Nephron progenitor cell (in vitro differentiated cells): ENCODE measurements around the gene TJP1.

Experiments used
- DNase-seq: peaks from one replicate; pipeline ENCODE4 v3.0.0; 2021
- H3K27ac Mint-ChIP-seq: 2 replicates; pipeline ENCODE4 v1.8.0; 2021; ENCODE audit warnings: mild to moderate bottlenecking, moderate library complexity, mixed read lengths
- H3K27me3 Mint-ChIP-seq: 2 replicates; pipeline ENCODE4 v1.8.0; 2021; ENCODE audit warnings: mild to moderate bottlenecking, low read depth, mixed read lengths; ENCODE audit not compliant: poor library complexity
- H3K36me3 Mint-ChIP-seq: 2 replicates; pipeline ENCODE4 v1.8.0; 2021; ENCODE audit warnings: low read depth, mixed read lengths
- H3K4me1 Mint-ChIP-seq: 2 replicates; pipeline ENCODE4 v1.8.0; 2021; ENCODE audit warnings: mixed read lengths
- H3K4me3 Mint-ChIP-seq: 2 replicates; pipeline ENCODE4 v1.8.0; 2021; ENCODE audit warnings: mild to moderate bottlenecking, moderate library complexity, mixed read lengths
- H3K9me3 Mint-ChIP-seq: 2 replicates; pipeline ENCODE4 v1.8.0; 2021; ENCODE audit warnings: mild to moderate bottlenecking, moderate library complexity, mixed read lengths
- TF ChIP-seq, protein P1 (sequence below): fragments of 200-600 bp; sonication (generic); IDR thresholded peaks from 2 replicates; pipeline ENCODE4 v1.5.0; 2021; ENCODE audit warnings: antibody characterized with exemption

Gene TJP1

DNA sequence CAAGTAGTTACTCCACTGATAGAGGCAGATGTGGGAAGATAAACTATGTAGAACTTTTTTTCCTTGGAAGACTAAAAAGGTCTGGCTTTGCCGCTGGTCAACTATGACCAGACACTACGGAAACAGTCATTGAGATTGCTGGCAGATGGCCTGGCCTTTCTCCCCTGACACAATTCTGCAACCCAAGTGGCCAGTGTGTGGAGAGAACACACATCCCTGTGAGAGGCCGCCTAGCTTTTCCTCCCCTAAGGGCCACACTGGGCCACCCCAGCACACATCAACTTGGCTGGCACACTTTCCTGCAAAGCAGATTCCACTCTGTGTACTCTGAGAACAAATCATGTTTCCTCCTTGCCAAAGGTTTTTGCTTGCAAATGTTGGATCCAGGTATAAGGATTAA, 10.4 kb upstream of the TJP1 start:
- no peak for DNase-seq
- H3K27ac Mint-ChIP-seq: no peak overlapping the region
- H3K27me3 Mint-ChIP-seq: no peaks in the 10 kb centered on the region
- H3K4me1 Mint-ChIP-seq: peaks cover 3% of the 10 kb centered on the region
- no peak overlapping the region for H3K4me3 Mint-ChIP-seq
- H3K36me3 Mint-ChIP-seq: no peaks in the 10 kb centered on the region
- H3K9me3 Mint-ChIP-seq: no peaks in the 10 kb centered on the region
- TF ChIP-seq, protein P1, sequence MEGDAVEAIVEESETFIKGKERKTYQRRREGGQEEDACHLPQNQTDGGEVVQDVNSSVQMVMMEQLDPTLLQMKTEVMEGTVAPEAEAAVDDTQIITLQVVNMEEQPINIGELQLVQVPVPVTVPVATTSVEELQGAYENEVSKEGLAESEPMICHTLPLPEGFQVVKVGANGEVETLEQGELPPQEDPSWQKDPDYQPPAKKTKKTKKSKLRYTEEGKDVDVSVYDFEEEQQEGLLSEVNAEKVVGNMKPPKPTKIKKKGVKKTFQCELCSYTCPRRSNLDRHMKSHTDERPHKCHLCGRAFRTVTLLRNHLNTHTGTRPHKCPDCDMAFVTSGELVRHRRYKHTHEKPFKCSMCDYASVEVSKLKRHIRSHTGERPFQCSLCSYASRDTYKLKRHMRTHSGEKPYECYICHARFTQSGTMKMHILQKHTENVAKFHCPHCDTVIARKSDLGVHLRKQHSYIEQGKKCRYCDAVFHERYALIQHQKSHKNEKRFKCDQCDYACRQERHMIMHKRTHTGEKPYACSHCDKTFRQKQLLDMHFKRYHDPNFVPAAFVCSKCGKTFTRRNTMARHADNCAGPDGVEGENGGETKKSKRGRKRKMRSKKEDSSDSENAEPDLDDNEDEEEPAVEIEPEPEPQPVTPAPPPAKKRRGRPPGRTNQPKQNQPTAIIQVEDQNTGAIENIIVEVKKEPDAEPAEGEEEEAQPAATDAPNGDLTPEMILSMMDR: no peak

DNA sequence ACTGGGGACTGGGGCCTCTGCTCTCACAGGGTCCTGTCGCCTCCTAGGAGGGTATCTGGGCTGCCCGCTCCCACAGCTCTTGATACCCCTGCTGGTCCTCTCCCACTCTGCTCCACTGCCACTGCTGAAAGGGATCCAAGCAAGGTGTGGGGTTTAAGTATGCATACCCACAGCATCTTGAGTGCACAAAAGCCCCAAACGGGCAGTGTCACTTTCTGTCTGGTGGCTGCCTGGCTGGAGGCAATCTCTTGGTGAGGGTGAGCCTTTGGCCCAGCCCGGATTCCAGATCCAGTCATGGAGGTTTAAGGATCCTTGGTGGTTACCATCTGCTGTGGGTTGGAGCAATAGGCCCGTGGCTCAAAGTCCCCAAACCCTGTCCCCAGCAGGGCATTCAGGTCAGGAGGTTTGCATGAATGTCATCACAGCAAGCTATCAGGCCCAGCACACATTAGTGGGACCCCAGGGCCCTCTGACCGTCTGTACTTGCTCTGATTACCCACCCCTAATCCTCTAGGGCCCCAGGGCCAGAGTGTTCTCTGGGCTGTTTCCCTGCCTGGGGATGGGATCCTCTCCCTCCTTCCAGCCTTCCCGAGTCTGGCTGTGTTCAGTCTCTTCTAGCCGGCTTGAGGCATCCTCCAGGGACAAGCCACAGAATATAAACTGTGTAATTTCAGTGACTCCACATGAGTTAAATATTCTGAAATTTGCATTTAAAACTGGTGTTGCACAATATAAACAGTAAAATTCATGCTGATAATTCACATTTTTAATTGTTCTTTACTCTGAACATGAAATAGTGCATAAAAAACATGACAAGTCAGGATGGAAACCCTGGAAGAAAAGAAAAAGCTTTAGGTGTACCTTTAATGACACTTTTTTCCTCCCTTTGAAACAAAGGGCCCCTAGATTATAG, 4.9 kb upstream of the TJP1 start:
- Mint-ChIP-seq H3K4me3 (no peak overlapping the region), H3K9me3 (no peaks in the 10 kb centered on the region), H3K27ac (no peak overlapping the region), H3K27me3 (peaks cover 10% of the 10 kb centered on the region), H3K4me1 (peaks cover 14% of the 10 kb centered on the region), H3K36me3 (no peaks in the 10 kb centered on the region)
- TF ChIP-seq, protein P1: no peak
- DNase-seq: no peak

DNA sequence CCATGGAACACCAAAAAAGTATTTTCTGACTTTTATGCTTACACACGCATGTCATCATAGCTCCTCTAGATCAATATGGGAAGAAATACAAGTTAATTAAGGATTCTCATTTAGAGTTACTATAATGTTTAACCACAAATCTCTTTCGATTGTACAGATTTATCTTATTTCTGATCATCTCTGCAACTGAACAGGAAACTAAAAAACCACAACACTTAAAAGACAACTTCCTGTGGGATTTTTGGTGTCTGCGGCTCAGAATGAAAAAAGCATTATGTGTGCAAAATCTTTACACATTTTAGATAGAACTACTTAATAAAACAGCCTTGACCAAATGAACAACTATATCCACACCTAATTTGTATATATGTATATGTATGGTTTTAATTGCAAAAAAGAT, 3.0 kb upstream of the TJP1 start:
- Mint-ChIP-seq H3K9me3 (no peaks in the 10 kb centered on the region), H3K4me1 (peaks cover 18% of the 10 kb centered on the region), H3K27me3 (peaks cover 10% of the 10 kb centered on the region), H3K4me3 (no peak overlapping the region), H3K27ac (no peak overlapping the region), H3K36me3 (no peaks in the 10 kb centered on the region)
- TF ChIP-seq, protein P1: no peak
- no peak for DNase-seq

DNA sequence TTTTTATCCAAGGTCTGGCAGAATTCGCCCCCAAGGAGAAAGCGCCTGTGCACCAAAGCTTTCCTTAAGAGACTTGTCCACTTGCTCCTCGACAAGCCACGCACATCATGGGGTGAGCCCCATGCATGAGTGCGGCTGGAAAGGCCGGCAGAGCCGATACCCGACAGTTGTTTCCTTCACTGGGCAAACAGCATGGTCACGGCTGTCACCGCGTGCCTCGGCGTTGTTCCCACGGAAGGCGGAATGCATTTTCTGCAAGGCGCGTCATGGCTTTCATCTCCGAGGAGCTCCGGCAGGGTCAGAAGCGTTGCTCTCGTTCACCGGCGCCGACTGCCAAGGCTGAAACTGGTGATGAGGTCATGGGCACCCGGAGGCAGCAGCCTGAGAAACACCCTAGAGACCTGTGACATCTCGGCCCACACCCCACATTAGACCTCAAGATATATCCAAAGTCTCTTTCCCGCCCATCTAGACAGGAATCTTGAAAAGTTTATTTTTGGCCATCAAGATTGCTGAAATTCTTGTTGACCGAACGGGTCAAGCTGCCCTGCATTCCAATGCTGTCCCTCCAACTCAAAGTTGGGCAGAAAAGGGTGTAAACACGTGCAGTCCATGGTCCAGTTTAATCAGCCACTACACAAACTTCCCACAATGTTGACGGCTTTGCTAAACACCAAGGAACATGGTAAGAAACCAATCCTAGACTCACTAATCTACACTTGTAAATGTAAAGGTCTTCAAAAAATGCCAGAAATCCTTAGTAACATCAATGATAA, 604 bp upstream of the TJP1 start:
- Mint-ChIP-seq H3K27ac (peak overlapping the region; percentile 94), H3K36me3 (peaks cover 15% of the 10 kb centered on the region), H3K27me3 (peaks cover 13% of the 10 kb centered on the region), H3K9me3 (peaks cover 9% of the 10 kb centered on the region), H3K4me1 (peaks cover 33% of the 10 kb centered on the region), H3K4me3 (peak overlapping the region; percentile 91)
- DNase-seq: peak; percentile 64
- TF ChIP-seq, protein P1: no peak

DNA sequence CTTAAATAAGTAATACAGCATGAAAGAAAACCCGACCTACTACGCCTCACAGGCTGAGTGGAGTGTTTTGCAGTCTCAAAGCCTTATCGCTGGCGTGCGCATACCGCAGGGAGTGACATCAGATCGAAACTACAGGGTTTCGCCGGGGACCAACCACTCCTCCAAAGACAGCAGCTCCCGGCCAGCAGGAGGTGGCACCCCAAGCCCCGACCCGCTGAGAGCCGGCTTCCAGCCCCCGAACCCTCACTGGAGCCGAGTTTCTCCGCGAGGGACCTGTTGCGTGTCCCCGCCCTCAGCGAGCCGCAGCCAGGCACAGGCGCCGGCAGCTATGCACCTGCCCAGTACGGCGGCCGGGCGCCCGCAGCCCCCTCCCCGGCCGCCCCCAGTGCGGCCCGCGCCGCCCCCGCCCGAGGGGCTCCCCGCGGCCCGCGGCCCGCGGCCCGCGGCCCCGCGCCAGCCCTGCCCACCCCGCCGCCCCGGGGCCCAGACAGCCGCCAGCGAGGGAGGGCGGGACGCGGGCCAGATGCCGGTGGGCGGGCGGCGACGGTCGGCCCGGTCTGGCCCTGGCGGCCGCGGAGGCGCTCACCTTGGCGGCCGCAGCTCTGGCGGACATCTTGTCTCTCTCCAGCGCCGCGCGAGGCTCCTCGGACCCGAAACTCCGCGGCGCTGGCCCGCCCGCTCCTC, 710 bp downstream of the TJP1 start:
- Mint-ChIP-seq H3K36me3 (peaks cover 28% of the 10 kb centered on the region), H3K4me3 (peak overlapping the region; percentile 93), H3K9me3 (peaks cover 21% of the 10 kb centered on the region), H3K27ac (peak overlapping the region; percentile 85), H3K4me1 (peaks cover 30% of the 10 kb centered on the region), H3K27me3 (peaks cover 13% of the 10 kb centered on the region)
- DNase-seq: peak; percentile 75
- TF ChIP-seq, protein P1: no peak
